ENCODE results near the gene SLC23A3. TPM values are rescaled to one million over a fixed set of nuclear protein-coding genes. Genes with fewer than 3 reads are reported as not detected.

Gene SLC23A3
- total RNA-seq, 4 donors from 2014 or later, result 0.23 to 1.1 (median 0.27) TPM; not detected in 1

- no peak for ATAC-seq
- no peak for TF ChIP-seq CTCF (IDR thresholded peaks at IDR 0.05)
- TF ChIP-seq EP300 (IDR thresholded peaks at IDR 0.05), result no peak
- TF ChIP-seq POLR2AphosphoS5 (IDR thresholded peaks at IDR 0.05), result no peak
- TF ChIP-seq POLR2A (IDR thresholded peaks at IDR 0.05), result no peak
- Histone ChIP-seq H3K27ac (no peak overlapping the region), H3K4me3 (no peak overlapping the region), H3K27me3 (no peaks in the 10 kb centered on the region), H3K36me3 (no peaks in the 10 kb centered on the region), H3K4me1 (peaks cover 0 to 54% (median 0%) of the 10 kb centered on the region in 3 donors), H3K9me3 (no peaks in the 10 kb centered on the region)
- 64 to 85% methylated on average over 4 to 7 of the region's 7 CpGs for WGBS, 2 donors (ENCODE audit: low coverage in 1 of 2)
Observed at GRCh38 chr2:219128396-219128795, 41.4 kb downstream of the SLC23A3 start.

GRCh38 chr2:219127037-219127635, 42.7 kb downstream of the SLC23A3 start:
- no peak overlapping the region for H3K4me3 ChIP-seq
- peaks cover 0 to 50% (median 0%) of the 10 kb centered on the region in 3 donors for H3K4me1 ChIP-seq
- no peaks in the 10 kb centered on the region for H3K9me3 ChIP-seq
- H3K27me3 ChIP-seq, result no peaks in the 10 kb centered on the region
- ATAC-seq, result no peak
- WGBS, 2 donors (ENCODE audit: low coverage in 1 of 2), result 45 to 83% methylated on average over 2 of the region's 2 CpGs
- no peak overlapping the region for H3K27ac ChIP-seq
- H3K36me3 ChIP-seq, result no peaks in the 10 kb centered on the region
- TF ChIP-seq POLR2A (IDR thresholded peaks at IDR 0.05) (no peak), POLR2AphosphoS5 (IDR thresholded peaks at IDR 0.05) (no peak), EP300 (IDR thresholded peaks at IDR 0.05) (no peak), CTCF (IDR thresholded peaks at IDR 0.05) (no peak)

GRCh38 chr2:219126555-219126954, 43.3 kb downstream of the SLC23A3 start:
- no peak overlapping the region for H3K27ac ChIP-seq
- H3K36me3 ChIP-seq, result no peaks in the 10 kb centered on the region
- TF ChIP-seq POLR2A (IDR thresholded peaks at IDR 0.05) (no peak), EP300 (IDR thresholded peaks at IDR 0.05) (no peak), CTCF (IDR thresholded peaks at IDR 0.05) (no peak), POLR2AphosphoS5 (IDR thresholded peaks at IDR 0.05) (no peak)

GRCh38 chr2:219125886-219126270, 44.0 kb downstream of the SLC23A3 start:
- no peaks in the 10 kb centered on the region for H3K36me3 ChIP-seq
- no peak for ATAC-seq
- no peaks in the 10 kb centered on the region for H3K9me3 ChIP-seq
- TF ChIP-seq EP300 (IDR thresholded peaks at IDR 0.05), result no peak
- TF ChIP-seq CTCF (IDR thresholded peaks at IDR 0.05), result no peak
- no peak for TF ChIP-seq POLR2A (IDR thresholded peaks at IDR 0.05)
- TF ChIP-seq POLR2AphosphoS5 (IDR thresholded peaks at IDR 0.05), result no peak
- 83 to 100% methylated on average over 1 of the region's 1 CpG for WGBS, 2 donors (ENCODE audit: low coverage in 1 of 2)
- no peak overlapping the region for H3K27ac ChIP-seq
- no peaks in the 10 kb centered on the region for H3K27me3 ChIP-seq
- no peak overlapping the region for H3K4me3 ChIP-seq
- H3K4me1 ChIP-seq, result peaks cover 0 to 38% (median 0%) of the 10 kb centered on the region in 3 donors

More at GRCh38 chr2:219126555-219126954, 43.3 kb downstream of the SLC23A3 start:
- H3K4me1 ChIP-seq, result peaks cover 0 to 45% (median 0%) of the 10 kb centered on the region in 3 donors
- no peaks in the 10 kb centered on the region for H3K9me3 ChIP-seq
- H3K27me3 ChIP-seq, result no peaks in the 10 kb centered on the region
- WGBS, 2 donors (ENCODE audit: low coverage in 1 of 2), result 60 to 78% methylated on average over 2 to 3 of the region's 3 CpGs
- no peak overlapping the region for H3K4me3 ChIP-seq
- ATAC-seq, result no peak

DNA sequence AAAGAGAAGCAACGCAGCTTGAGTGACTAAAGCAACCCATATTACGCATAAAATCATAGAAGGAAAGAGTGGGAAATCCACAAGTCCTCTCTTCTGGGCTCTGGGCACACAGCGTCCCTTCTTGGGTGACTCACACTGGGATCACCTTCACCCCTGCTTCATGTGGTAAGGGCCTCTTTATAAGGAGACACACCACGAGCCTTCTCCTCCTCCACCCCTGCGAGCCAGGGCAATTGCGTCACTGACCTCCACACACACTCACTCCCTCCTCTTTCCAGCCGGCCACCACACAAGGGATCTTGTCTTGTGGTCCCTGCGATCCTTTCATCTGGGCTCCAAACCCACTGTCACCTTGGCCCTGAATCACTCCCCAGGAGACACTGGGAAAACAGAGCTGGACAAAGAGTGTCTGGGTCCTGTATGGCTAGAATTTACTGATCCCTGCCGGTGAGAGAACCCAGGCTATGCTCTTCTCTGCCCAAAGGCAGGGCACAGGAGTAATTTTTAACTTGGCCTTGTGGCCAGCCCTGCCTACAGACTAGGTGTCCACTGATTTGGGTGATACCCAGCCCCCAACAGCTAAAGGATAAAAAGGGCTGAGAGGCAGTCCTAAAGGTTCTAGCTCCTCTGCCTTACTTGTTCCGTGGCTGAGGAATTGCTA, 44.5 kb downstream of the SLC23A3 start:
- 83 to 94% methylated on average over 7 of the region's 10 CpGs for WGBS, 2 donors (ENCODE audit: low coverage in 1 of 2)
- no peaks in the 10 kb centered on the region for H3K27me3 ChIP-seq
- H3K27ac ChIP-seq, result no peak overlapping the region
- no peak for ATAC-seq
- no peaks in the 10 kb centered on the region for H3K9me3 ChIP-seq
- H3K36me3 ChIP-seq, result no peaks in the 10 kb centered on the region
- peaks cover 0 to 34% (median 0%) of the 10 kb centered on the region in 3 donors for H3K4me1 ChIP-seq
- no peak overlapping the region for H3K4me3 ChIP-seq
- no peak for TF ChIP-seq POLR2A (IDR thresholded peaks at IDR 0.05)
- TF ChIP-seq POLR2AphosphoS5 (IDR thresholded peaks at IDR 0.05), result no peak
- TF ChIP-seq EP300 (IDR thresholded peaks at IDR 0.05), result no peak
- TF ChIP-seq CTCF (IDR thresholded peaks at IDR 0.05), result no peak
